ENCODE results near the gene OR4Q3.
"Not testable (repeated sequence)": the region's sequence is repeated elsewhere in the genome, so short reads cannot be mapped to it uniquely, and the experiment has no call there.

The OR4Q3 gene

DNA sequence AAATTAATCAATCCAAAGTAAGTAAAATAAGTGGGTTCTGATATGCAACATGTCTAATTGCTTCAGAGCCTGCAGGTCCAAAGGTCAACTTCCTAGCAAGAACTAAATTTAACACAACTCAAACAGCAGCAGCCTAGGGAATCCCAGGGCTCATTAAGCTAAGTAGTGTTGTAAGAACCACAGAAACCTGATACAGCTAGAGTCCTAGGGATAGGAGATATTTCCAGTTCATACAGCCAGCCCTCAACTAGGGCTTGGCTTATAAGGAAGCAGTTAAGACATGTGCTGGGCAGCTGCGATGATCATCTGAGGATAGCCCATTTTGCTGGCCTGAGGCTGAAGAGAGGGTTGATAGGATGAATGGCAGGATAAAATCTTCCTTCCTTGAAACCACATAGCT is at the start of gene OR4Q3:
OR4Q3 (plus strand) TSS at position 316 of the 400 bp plus-strand sequence.
- no peak for FAIRE-seq

GRCh38 chr14:19729359-19729758 is 14.0 kb upstream of the OR4Q3 start:
- DNase-seq (ENCODE audit: insufficient read length, low spot score) (no peak), FAIRE-seq (no peak)
- TF ChIP-seq POLR2A (IDR thresholded peaks at IDR 0.05; ENCODE audit: low read depth, low read length): no peak

More for the DNA sequence above, at the start of gene OR4Q3:
- no peak for TF ChIP-seq POLR2A (IDR thresholded peaks at IDR 0.05; ENCODE audit: low read depth, low read length)
- DNase-seq (ENCODE audit: insufficient read length, low spot score): no peak

DNA sequence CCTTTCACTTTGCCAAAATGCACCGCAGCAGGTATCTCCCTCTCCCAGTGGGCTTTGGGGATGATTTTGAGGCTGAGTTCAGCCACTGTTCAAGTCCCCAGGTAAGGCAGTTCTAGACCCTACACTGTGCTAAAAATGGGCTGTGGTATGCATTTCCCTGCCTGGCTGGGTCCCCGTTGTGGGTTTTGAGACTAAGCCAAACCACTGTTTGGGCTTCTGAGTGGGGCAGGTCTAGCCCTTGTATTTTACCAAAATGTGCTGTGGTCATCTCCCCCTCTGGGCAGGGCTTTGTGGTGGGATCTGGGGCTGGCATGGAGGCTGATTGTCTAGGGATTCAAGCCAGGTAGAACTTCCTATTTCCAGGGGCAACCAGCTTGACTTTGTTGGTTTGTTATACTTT is 13.6 kb upstream of the OR4Q3 start:
- no peak for FAIRE-seq
- DNase-seq (ENCODE audit: insufficient read length, low spot score): no peak
- no peak for TF ChIP-seq POLR2A (IDR thresholded peaks at IDR 0.05; ENCODE audit: low read depth, low read length)

GRCh38 chr14:19733893-19734292 is 9.5 kb upstream of the OR4Q3 start:
- FAIRE-seq; DNase-seq (ENCODE audit: insufficient read length, low spot score): not testable (repeated sequence)

DNA sequence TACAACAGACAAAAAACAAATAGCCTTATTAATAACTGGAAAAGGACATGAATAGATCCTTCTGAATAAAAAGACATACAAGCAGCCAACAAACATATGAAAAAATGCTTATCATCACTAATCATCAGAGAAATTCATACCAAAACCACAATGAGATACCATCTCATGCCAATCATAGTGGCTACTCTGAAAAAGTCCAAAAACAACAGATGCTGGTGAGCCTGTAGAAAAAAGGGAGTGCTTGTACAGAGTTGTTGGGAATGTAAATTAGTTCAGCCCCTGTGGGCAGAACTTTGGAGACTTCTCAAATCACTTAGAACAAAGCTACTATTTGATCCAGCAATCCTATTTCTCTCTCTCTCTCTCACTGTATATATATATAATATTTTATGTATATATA is 8.9 kb downstream of the OR4Q3 start:
- DNase-seq (ENCODE audit: insufficient read length, low spot score); FAIRE-seq: not testable (repeated sequence)

DNA sequence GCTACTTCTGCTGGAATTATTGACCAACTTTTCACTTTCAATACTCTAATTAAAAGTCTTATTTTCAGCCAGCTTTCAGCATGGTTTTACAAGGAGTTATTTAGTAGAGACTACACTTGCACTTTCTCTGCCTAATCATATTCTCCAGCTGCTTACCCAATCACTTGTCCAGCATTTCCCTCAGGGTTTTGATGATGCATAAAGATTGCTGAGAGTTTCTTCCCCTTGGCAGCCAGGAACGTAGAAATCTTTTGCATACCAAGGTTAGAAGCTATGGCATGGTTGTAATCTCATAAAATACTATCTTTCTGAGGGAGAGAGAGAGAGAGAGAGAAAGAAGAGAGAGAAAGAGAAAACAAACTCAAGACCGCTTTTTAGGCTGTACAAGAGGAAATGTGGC is 10.8 kb downstream of the OR4Q3 start:
- DNase-seq (ENCODE audit: insufficient read length, low spot score): no peak
- no peak for FAIRE-seq
- TF ChIP-seq POLR2A (IDR thresholded peaks at IDR 0.05; ENCODE audit: low read depth, low read length): no peak

GRCh38 chr14:19771491-19771890 is 28.1 kb downstream of the OR4Q3 start:
- FAIRE-seq; DNase-seq (ENCODE audit: insufficient read length, low spot score): not testable (repeated sequence)

DNA sequence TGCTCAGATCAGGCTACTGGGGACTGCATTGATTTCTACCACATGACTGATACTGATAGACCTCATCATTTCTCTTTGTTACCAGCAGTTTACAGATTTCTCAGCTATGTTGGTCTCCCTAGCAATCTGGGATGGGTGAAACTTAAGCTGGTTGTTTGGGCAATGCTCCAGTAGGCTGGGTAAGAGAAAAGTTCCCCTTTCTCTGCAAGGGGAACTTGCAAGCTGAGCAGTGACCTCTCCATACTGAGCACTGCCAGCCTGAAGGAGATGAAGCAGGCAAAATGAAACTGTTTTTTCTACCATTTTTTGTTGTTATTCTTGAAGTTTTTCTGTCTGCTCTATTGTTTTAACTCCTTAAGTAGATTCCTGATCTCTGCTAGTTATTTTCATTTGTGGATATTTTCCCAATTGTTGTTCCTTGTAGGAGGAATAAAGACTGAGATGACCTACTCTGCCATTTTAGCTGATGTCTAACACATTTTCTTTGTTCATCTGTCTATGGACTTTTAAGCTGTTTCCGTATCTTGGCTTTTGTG is 28.6 kb downstream of the OR4Q3 start:
- FAIRE-seq (no peak), DNase-seq (ENCODE audit: insufficient read length, low spot score) (no peak)
- TF ChIP-seq POLR2A (IDR thresholded peaks at IDR 0.05; ENCODE audit: low read depth, low read length): no peak

GRCh38 chr14:19772454-19772853 is 29.1 kb downstream of the OR4Q3 start:
- FAIRE-seq; DNase-seq (ENCODE audit: insufficient read length, low spot score): not testable (repeated sequence)

DNA sequence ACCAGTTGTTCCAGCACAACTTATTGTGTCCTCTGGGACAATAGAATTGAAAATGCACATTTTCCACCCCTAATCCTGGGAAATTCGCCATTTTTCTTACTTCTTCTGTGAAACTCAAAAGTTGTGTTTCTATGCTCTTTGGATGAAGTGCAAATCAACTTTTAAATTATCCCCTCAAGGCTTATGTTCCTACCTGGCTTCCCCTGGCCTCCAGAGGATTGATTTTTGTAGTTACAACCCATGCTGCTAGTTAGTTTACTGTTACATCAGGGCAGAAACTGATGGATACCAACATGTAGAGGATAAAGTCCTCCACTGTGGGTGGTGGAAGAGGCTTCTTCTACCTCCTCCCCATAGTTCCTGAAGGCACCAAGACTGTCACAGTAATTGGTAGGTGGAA is 29.8 kb downstream of the OR4Q3 start, which contains the start of gene OR4M1:
OR4M1 (plus strand) TSS at position 301 of the 400 bp plus-strand sequence. CDS start 6,819 bp downstream, outside the sequence.
- DNase-seq (ENCODE audit: insufficient read length, low spot score); FAIRE-seq: not testable (repeated sequence)

GRCh38 chr14:19775587-19775986 is 32.2 kb downstream of the OR4Q3 start:
- TF ChIP-seq POLR2A (IDR thresholded peaks at IDR 0.05; ENCODE audit: low read depth, low read length): no peak
- DNase-seq (ENCODE audit: insufficient read length, low spot score) (no peak), FAIRE-seq (no peak)

- not testable (repeated sequence) for FAIRE-seq; DNase-seq (ENCODE audit: insufficient read length, low spot score)
These were observed 42.5 kb downstream of the OR4Q3 start for GRCh38 chr14:19785848-19786247.

- not testable (repeated sequence) for FAIRE-seq; DNase-seq (ENCODE audit: insufficient read length, low spot score)
These were observed 43.9 kb downstream of the OR4Q3 start for GRCh38 chr14:19787318-19787717.

DNA sequence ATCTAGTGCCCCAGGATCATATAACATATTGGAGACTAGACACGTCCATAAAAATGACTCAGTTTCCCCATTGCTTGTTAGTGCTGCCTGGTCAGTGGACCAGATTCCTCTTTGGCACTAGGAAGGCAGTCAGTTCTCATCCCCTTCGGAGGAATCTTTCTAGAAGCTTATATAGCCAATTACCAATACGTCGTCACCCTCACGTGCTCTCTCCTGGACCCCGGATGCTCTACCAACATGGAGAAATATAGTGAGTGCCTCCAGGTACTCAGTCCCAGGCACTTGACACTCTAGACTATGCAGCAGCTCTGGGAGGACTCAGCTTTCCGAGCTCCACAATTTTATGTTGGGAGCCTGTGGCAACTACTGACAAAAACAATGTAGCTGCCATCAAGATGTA is 44.8 kb downstream of the OR4Q3 start:
- not testable (repeated sequence) for DNase-seq (ENCODE audit: insufficient read length, low spot score); FAIRE-seq

DNA sequence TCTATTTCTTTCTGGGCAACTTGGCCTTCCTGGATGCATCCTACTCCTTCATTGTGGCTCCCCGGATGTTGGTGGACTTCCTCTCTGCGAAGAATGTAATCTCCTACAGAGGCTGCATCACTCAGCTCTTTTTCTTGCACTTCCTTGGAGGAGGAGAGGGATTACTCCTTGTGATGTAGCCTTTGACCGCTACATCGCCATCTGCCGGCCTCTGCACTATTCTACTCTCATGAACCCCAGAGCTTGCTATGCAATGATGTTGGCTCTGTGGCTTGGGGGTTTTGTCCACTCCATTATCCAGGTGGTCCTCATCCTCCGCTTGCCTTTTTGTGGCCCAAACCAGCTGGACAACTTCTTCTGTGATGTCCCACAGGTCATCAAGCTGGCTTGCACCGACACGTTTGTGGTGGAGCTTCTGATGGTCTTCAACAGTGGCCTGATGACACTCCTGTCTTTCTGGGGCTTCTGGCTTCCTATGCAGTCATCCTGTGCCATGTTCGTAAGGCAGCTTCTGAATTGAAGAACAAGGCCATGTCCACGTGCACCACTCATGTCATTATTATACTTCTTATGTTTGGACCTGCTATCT is 53.2 kb downstream of the OR4Q3 start:
- not testable (repeated sequence) for DNase-seq (ENCODE audit: insufficient read length, low spot score); FAIRE-seq
